Measurements from ENCODE around the gene IRS1. TPM values are rescaled to one million over a fixed set of nuclear protein-coding genes. Genes with fewer than 3 reads are reported as not detected.

The IRS1 gene
- polyA plus RNA-seq, 3 donors, result 12.6 to 14.3 (median 13.8) TPM

GRCh38 chr2:226732478-226733188, 67.0 kb downstream of the IRS1 start:
- DNase-seq, result no peak

DNA sequence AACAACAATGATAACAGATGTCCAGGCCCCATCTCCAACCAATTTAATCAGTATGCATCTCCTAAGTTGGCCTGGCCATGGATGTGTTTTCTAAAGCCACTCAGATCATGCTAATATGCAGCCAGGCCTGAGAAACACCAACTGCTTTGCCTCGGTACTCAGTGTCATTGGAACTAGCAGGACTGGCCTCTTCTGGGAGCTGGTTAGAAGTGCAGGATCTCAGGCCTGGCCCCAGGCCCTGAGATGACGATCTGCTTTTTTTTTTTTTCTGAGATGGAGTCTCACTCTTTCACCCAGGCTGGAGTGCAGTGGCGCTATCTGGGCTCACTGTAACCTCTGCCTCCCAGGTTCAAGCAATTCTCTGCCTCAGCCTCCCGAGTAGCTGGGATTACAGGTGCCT, 69.1 kb downstream of the IRS1 start:
- no peak for DNase-seq

GRCh38 chr2:226728996-226729395, 70.6 kb downstream of the IRS1 start:
- DNase-seq, result no peak

GRCh38 chr2:226727251-226727650, 72.4 kb downstream of the IRS1 start:
- no peak for DNase-seq

DNA sequence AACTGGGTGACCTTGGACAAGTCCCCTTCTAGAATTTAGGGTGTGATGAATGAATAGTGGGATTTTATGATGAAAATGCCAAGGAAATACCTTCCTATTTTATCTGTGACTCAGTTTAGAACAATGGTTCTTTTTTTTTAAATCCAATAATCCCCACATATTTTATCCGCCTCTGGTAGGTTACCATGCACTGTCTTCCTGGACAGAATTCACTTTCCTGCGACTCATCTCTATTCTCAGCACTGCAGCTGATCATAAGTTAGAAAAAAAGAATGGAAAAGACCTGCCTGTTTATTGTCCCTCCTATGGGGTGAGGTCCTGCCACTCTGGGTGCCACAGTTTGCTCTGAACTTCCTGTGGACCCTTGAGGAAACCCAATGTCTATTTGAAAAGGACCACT, 73.1 kb downstream of the IRS1 start:
- DNase-seq, result no peak

DNA sequence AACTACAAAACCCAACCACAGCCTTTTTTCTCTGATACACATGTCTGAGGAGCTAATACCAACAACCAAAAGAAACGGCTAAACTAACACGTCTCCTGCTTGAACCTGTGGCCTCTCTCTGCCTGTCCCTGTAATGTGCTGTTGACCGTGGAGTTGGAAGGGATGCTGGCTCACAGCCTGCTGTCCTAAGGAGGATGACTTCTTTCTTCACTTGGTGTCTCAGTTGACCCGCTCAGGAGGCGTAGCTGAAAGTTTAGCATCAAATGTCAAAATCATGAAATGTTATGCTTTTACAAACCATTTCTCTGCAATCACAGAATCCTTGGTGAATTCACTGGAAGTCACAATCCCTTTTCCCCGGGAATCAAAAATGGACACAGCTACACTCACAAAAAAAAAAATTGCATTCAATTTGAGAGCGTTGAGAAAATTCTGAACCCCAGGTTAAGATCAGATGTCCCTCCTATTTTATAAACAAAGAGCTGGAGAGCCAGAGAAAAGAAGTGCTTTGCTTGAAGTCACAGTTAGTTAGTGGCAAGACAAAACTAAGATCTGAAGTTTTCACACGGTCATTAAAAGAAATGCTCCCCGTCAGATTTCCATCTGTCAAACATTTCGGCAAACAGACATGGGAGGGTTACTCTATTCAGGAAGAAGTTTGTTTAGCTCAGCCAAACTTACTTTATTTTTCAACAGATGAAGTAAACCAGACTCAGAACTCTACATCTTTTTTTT, 74.3 kb downstream of the IRS1 start:
- DNase-seq, result no peak

GRCh38 chr2:226721541-226721940, 78.1 kb downstream of the IRS1 start:
- no peak for DNase-seq

DNA sequence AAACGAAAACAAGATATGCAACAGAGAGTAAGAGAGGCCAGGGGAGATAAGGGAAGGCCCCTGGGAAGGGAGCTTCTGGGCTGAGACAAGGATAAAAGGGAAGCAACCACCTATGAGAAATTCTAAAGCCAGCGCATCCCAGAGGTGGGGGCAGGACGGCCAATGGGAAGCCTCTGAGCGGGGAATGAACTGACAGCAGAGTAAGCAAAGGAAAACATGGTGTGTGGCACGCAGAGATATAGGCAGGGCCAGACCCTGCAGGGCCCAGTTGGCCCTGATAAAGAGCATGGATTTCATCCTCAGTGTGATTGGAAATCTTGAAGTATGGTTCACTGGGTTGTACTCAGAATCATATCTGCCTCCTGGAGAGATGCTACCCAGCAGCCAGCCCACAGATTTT, 78.7 kb downstream of the IRS1 start:
- DNase-seq, result no peak

DNA sequence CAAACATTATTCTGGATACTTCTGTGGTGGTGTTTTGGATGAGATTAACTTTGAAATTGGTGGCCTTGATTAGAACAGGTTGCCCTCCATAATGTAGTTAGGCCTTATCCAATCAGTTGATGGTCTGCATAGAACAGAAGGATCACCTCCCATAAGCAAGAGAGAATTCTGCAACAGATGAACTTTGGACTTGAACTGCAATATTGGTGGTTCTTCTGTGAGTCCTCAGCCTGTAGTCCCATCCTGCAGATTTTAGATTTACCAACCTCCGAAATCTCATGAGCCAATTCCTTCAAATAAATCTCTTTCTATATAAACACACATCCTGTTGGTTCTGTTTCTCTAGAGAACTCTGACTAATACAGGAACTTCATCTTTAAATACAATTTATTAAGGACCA, 81.9 kb downstream of the IRS1 start:
- DNase-seq, result no peak

- DNase-seq, result no peak
Observed at GRCh38 chr2:226716126-226716525, 83.5 kb downstream of the IRS1 start.

- no peak for DNase-seq
Observed at GRCh38 chr2:226715347-226715990, 84.2 kb downstream of the IRS1 start.

DNA sequence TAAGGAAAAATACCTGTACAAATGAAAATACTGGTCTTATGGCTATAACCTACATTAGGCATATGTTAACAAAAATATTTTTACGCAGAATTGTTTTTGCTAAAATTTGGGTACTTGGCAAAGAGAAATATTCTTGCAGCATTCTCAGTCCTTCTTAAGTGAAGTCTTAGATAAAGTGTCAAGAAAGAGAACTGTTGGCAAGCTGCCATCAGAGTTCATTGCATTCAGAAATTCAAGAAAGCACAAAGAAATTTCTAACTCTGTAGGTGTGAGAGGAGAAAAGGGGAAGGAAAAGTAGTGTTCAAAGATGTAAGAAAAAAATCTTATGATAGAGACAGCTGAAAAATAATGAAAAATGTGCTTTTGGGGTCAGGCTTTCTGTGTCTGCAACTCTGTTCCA, 86.7 kb downstream of the IRS1 start:
- DNase-seq, result no peak

GRCh38 chr2:226711606-226712296, 87.9 kb downstream of the IRS1 start:
- DNase-seq, result no peak

GRCh38 chr2:226707499-226707898, 92.1 kb downstream of the IRS1 start:
- DNase-seq, result no peak

DNA sequence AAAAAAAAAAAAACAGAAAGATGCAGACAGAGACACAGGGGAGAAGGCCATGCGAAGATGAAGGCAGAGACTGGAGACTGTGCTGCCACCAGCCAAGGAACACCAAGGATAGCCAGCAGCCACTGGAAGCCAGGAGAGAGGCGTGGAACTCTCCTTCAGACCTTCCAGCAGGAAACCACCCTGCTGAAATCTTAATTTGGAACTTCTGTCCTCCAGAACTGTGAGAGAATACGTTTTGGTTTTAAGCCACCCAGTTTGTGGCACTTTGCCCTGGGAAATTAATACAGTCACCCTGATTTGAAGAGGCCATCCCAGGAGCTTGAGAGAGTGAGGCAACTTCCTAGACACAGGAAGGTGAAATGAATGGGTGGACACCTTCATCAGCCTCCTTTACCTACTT, 93.7 kb downstream of the IRS1 start:
- no peak for DNase-seq

DNA sequence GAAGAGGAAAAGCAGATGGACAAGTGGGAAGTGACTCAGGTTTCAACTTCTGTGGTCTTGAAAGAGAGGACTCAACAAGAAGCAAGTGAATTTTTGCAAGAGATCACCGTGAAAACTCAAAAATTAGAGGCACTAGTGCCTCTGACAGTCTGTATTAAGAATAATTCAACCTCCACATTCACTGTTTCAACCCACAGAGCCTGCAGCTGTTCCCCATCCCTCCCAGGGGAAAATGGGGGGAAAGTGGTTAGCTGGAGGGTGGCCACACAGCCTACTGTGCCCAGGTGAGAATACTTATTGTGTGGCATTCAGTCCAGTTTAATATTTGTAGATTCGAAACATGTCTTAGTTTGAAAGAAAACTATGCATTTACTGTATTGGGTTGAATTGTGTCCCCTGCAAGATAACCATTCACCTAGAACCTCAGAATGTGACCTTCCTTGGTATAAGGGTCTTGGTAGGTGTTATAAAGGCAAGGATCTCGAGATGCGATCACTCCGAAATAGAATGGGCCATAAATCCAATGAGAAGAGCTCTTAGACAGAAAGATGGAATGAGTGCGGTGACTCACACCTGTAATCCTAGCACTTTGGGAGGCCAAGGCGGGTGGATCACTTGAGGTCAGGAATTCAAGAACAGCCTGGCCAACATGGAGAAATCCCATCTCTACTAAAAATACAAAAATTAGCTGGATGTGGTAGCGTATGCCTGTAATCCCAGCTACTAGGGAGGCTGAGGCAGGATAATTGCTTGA, 94.3 kb downstream of the IRS1 start:
- no peak for DNase-seq

DNA sequence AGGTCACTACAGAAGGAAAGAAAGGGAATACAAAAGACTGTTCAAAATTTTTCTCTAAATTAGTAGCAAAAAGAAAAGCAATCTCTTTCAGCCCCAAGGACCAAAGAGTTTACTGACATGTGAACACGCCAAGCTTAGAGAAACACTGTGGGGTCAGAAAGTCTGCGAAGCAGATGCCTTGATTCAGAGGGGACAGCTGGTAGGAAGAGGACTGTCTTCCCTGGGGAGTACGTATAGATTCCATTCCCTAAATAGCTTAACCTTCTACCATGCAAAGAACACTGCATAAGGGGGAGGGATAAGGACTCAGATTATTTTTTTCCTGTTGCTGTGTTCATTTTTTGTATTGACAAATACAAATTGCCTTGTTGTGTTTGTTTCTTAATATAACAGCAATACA, 96.1 kb downstream of the IRS1 start:
- no peak for DNase-seq

- no peak for DNase-seq
Observed at GRCh38 chr2:226702376-226702775, 97.2 kb downstream of the IRS1 start.

- no peak for DNase-seq
Observed at GRCh38 chr2:226701052-226701451, 98.6 kb downstream of the IRS1 start.

DNA sequence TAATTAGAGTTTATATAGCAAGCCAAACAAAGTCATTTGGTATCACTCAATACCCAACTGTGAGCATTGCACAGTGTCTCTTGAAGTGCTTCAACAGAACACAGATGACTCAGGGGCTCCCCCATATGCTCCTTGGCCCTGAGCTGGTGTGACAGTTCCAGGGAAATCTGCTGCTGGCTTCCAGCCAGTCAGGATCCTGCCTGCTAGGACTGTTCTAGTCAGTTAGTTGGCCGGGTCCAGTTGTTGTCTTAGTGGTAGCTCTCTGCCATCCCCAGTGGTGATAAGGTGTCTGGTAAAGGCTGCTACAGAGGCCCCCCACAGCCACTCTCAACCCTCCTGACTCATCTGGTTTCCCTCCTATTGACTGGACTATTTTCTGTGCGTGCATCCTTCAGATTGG, 100.3 kb downstream of the IRS1 start:
- DNase-seq, result no peak

GRCh38 chr2:226698671-226699070, 100.9 kb downstream of the IRS1 start:
- DNase-seq, result no peak

Measured in renal pelvis (tissue), 4 donors.